Neural progenitor cell (in vitro differentiated cells): Measurements from ENCODE around the gene ROBO2.

Experiments
- CTCF ChIP-seq: fragments of 200-600 bp; sonication (generic); IDR thresholded peaks from 2 replicates; pipeline ENCODE4 v1.5.1; 2017; ENCODE audit warnings: antibody characterized with exemption, mild to moderate bottlenecking
- EZH2 ChIP-seq: fragments of 200-600 bp; sonication (generic); IDR thresholded peaks from 2 replicates; pipeline ENCODE4 v1.6.1; 2017; ENCODE audit warnings: antibody characterized with exemption, mild to moderate bottlenecking, moderate library complexity
- EZH2phosphoT487 ChIP-seq: fragments of 200-600 bp; sonication (generic); IDR thresholded peaks from 2 replicates; pipeline ENCODE4 v1.6.1; 2017; ENCODE audit warnings: antibody characterized with exemption

GRCh38 chr3:77078279-77078678 lies 38.4 kb downstream of the ROBO2 start:
- no peak for TF ChIP-seq EZH2
- no peak for TF ChIP-seq CTCF
- no peak for TF ChIP-seq EZH2phosphoT487
